AG10803 (cell line): ENCODE data around the gene LIN7A.

Source experiments
- DNase-seq: peaks from one replicate; pipeline ENCODE4 v3.0.0; 2010; ENCODE audit warnings: low read depth
- H3K4me3 ChIP-seq: 2 replicates; pipeline ENCODE4 v1.5.1; 2011; ENCODE audit warnings: mild to moderate bottlenecking, low read length, control low read depth
- TF ChIP-seq, protein P1 (sequence below): conservative IDR thresholded peaks from 2 replicates; pipeline ENCODE4 v1.5.1; 2011; ENCODE audit warnings: mild to moderate bottlenecking, low read length, control low read depth, inconsistent platforms

Gene LIN7A

GRCh38 chr12:80846952-80847351 is 90.8 kb downstream of the LIN7A start:
- DNase-seq: no peak
- TF ChIP-seq, protein P1, sequence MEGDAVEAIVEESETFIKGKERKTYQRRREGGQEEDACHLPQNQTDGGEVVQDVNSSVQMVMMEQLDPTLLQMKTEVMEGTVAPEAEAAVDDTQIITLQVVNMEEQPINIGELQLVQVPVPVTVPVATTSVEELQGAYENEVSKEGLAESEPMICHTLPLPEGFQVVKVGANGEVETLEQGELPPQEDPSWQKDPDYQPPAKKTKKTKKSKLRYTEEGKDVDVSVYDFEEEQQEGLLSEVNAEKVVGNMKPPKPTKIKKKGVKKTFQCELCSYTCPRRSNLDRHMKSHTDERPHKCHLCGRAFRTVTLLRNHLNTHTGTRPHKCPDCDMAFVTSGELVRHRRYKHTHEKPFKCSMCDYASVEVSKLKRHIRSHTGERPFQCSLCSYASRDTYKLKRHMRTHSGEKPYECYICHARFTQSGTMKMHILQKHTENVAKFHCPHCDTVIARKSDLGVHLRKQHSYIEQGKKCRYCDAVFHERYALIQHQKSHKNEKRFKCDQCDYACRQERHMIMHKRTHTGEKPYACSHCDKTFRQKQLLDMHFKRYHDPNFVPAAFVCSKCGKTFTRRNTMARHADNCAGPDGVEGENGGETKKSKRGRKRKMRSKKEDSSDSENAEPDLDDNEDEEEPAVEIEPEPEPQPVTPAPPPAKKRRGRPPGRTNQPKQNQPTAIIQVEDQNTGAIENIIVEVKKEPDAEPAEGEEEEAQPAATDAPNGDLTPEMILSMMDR: no peak
- H3K4me3 ChIP-seq: no peak overlapping the region

GRCh38 chr12:80845639-80846038 is 92.1 kb downstream of the LIN7A start:
- DNase-seq: no peak
- TF ChIP-seq, protein P1: no peak
- no peak overlapping the region for H3K4me3 ChIP-seq

DNA sequence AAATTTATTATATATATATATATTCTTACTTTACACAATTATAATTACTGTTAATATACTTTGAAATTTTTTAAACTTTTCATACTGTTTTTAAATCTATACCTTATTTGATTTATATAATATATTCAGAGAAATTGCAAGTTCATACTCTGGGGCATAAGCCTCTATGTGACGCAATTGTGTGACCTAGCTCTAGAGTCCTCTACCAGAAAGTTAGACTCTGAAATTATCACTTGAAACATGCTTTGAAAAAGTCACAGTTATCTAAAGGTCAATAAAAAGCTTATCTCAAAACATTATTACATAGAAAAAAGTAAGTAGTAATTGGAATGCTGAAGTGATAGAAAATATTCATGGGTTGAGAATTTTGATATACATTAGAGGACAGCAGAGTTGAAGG is 93.8 kb downstream of the LIN7A start:
- TF ChIP-seq, protein P1: no peak
- no peak for DNase-seq
- no peak overlapping the region for H3K4me3 ChIP-seq

DNA sequence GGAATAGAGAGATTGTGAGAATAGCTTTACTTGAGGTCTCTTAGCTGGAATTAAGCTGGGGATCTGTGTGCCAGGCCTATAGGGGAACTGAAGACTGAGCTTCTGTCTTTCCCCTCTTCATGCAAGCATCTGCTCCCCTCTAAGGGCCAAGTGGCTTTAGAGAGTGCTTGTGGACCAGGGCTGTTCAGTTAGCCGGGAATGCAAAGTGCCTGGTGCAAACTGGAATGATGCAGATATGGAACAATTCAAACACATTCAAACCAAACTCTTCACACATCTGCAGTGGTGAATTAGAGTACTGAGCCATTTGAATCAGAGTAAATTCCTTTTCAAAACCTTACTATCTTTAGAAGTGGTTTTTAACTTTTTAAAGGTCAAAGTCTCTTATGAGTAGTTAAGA is 99.0 kb downstream of the LIN7A start:
- peak; percentile 19 for DNase-seq
- TF ChIP-seq, protein P1: no peak
- H3K4me3 ChIP-seq: no peak overlapping the region

GRCh38 chr12:80838024-80838658 is 99.6 kb downstream of the LIN7A start:
- TF ChIP-seq, protein P1: no peak
- no peak overlapping the region for H3K4me3 ChIP-seq

DNA sequence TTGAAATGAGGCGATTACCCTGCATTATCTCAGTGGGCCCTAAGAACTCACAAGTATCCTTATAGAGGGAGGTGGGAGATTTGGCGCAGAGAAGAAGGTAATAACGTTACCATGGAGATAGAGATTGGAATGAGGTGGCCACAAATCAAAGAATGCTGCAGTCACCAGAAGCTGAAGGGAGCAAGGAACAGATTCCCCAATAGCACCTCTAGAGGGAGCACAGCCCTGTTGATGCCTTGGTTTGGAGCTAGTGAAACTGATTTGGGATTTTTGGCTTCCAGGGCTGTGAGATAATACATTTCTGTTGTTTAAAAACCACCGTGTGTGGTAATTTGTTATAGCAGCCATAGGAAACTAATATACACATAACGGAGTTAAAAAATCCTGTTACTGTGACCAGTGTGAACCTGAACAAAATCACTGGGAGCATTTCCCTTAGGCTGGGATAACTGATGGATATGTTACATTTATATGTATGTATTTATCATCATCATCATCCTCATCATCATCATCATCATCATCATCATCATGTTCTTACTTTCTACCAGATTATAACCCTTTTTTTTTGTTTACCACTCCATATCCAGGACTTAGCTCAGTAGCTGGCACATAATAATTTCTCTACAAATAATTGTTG is 100.3 kb downstream of the LIN7A start:
- TF ChIP-seq, protein P1: peak; percentile 98
- H3K4me3 ChIP-seq: no peak overlapping the region
- peak; percentile 74 for DNase-seq

More at GRCh38 chr12:80838024-80838658, 99.6 kb downstream of the LIN7A start:
- DNase-seq: no peak

DNA sequence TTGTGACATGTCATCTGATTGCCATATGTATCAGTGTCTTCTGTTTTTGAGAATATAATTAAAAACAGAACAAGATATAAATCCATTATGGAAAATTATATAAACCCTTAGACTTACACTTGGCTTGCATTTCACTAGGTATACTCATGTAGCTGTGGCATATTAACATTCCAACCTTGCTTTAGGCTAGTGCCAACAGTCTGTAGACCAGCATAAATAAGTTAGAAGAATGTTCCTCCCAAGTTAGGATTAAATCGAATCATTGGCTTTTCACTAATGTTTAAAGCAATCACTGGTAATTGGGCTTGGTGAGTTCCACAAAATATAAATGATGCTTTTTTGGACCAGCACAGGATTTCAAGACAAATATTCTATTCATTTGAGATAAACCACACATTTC is 103.0 kb downstream of the LIN7A start:
- TF ChIP-seq, protein P1: no peak
- no peak overlapping the region for H3K4me3 ChIP-seq
- peak; percentile 57 for DNase-seq
